A549 (cell line): ENCODE results near the gene C1orf53.

ENCODE experiments used
- BHLHE40 ChIP-seq: IDR thresholded peaks from 2 replicates; pipeline ENCODE4 v1.6.1; 2012; ENCODE audit warnings: low read depth, low read length, inconsistent platforms
- CHD2 ChIP-seq: fragments of 150-350 bp; IDR thresholded peaks from 2 replicates; pipeline ENCODE4 v1.6.1; 2014; ENCODE audit warnings: low read length; ENCODE audit not compliant: partially characterized antibody
- ESRRA ChIP-seq: fragments of 150-350 bp; IDR thresholded peaks from 2 replicates; pipeline ENCODE4 v1.6.1; 2014; ENCODE audit warnings: mild to moderate bottlenecking, low read length, borderline replicate concordance
- RAD21 ChIP-seq, 2 experiments: fragments of >200 bp in 1 of 2; sonication (Bioruptor Twin) in 1 of 2; formaldehyde crosslinking in 1 of 2; IDR thresholded peaks in 1 of 2; conservative IDR thresholded peaks in 1 of 2; 2 replicates in 1 of 2; 3 replicates in 1 of 2; pipeline ENCODE4 v1.6.1; 2012 to 2018; ENCODE audit warnings: inconsistent platforms in 1 of 2
- RFX5 ChIP-seq: fragments of 450-650 bp; IDR thresholded peaks from 2 replicates; pipeline ENCODE4 v1.7.1; 2014; ENCODE audit warnings: antibody characterized with exemption, mild to moderate bottlenecking, moderate library complexity
- TF ChIP-seq, protein P1 (sequence below): fragments of >200 bp; sonication (Bioruptor Twin); formaldehyde crosslinking; IDR thresholded peaks from 2 replicates; pipeline ENCODE4 v1.6.1; 2016
- TF ChIP-seq, protein P2 (sequence below): fragments of >200 bp; sonication (Bioruptor Twin); formaldehyde crosslinking; IDR thresholded peaks from 3 replicates; pipeline ENCODE4 v1.5.1; 2016
- TF ChIP-seq, protein P3 (sequence below): fragments of 450-650 bp; IDR thresholded peaks from 2 replicates; pipeline ENCODE4 v1.6.1; 2014; ENCODE audit warnings: antibody characterized with exemption

DNA sequence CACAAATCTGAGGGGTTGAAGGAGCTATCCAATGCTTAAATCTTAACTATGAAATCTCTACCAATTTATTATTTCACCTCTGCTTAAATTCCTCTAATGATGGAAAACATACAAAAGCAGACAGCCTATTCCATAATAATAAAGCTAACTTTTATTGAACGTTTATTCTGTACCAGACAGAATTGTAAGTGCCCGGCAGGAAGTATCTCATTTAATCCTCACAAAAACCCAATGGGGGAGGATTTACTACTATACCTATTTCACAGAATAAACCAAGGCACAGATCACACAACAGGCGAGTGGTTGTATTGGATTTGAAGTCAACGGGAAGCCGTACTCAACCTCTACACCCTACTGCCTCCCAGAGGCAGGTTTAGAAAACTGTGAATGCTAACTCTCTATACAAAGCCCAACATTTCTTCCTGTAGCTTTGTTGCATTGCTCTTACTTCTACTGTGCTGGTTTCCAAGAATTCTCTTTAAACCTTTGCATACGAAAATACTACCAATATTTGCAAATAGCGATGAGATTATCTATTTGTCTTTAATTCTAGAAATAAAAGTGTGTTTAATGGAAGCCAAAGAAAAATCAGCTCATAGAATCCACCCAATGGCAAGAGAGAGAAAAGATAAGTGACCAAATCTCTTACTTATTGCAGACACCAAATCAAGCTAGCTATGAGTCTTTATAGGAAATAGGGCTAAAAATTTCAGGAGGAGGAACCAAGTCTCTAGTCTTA is 33.5 kb upstream of the C1orf53 start:
- TF ChIP-seq, protein P1, sequence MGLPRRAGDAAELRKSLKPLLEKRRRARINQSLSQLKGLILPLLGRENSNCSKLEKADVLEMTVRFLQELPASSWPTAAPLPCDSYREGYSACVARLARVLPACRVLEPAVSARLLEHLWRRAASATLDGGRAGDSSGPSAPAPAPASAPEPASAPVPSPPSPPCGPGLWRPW, result no peak
- TF ChIP-seq RAD21 (conservative IDR thresholded peaks at IDR 0.05 in 1 of 2, IDR thresholded peaks at IDR 0.05 in 1 of 2) (peak; percentile 83 to 86), CHD2 (no peak), BHLHE40 (no peak), RFX5 (no peak), ESRRA (no peak)
- TF ChIP-seq, protein P2, sequence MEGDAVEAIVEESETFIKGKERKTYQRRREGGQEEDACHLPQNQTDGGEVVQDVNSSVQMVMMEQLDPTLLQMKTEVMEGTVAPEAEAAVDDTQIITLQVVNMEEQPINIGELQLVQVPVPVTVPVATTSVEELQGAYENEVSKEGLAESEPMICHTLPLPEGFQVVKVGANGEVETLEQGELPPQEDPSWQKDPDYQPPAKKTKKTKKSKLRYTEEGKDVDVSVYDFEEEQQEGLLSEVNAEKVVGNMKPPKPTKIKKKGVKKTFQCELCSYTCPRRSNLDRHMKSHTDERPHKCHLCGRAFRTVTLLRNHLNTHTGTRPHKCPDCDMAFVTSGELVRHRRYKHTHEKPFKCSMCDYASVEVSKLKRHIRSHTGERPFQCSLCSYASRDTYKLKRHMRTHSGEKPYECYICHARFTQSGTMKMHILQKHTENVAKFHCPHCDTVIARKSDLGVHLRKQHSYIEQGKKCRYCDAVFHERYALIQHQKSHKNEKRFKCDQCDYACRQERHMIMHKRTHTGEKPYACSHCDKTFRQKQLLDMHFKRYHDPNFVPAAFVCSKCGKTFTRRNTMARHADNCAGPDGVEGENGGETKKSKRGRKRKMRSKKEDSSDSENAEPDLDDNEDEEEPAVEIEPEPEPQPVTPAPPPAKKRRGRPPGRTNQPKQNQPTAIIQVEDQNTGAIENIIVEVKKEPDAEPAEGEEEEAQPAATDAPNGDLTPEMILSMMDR, result peak; percentile 64
- TF ChIP-seq, protein P3, sequence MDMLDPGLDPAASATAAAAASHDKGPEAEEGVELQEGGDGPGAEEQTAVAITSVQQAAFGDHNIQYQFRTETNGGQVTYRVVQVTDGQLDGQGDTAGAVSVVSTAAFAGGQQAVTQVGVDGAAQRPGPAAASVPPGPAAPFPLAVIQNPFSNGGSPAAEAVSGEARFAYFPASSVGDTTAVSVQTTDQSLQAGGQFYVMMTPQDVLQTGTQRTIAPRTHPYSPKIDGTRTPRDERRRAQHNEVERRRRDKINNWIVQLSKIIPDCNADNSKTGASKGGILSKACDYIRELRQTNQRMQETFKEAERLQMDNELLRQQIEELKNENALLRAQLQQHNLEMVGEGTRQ, result no peak
